ENCODE measurements around the gene ERO1B.
A peak's percentile ranks its signal among the peaks of the same experiment; 100 is the strongest.
"Not testable (repeated sequence)": the region's sequence is repeated elsewhere in the genome, so short reads cannot be mapped to it uniquely, and the experiment has no call there.

Gene ERO1B, protein sequence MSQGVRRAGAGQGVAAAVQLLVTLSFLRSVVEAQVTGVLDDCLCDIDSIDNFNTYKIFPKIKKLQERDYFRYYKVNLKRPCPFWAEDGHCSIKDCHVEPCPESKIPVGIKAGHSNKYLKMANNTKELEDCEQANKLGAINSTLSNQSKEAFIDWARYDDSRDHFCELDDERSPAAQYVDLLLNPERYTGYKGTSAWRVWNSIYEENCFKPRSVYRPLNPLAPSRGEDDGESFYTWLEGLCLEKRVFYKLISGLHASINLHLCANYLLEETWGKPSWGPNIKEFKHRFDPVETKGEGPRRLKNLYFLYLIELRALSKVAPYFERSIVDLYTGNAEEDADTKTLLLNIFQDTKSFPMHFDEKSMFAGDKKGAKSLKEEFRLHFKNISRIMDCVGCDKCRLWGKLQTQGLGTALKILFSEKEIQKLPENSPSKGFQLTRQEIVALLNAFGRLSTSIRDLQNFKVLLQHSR

GRCh38 chr1:236281654-236282424, at the start of gene ERO1B:
Gene ERO1B (minus strand): TSS chr1:236281958. CDS start chr1:236281783, 175 bp downstream.
- peak; percentile 89 to 96 (median 93) for DNase-seq (ENCODE audit: low read depth in 4 of 4, low spot score in 1 of 4)

DNA sequence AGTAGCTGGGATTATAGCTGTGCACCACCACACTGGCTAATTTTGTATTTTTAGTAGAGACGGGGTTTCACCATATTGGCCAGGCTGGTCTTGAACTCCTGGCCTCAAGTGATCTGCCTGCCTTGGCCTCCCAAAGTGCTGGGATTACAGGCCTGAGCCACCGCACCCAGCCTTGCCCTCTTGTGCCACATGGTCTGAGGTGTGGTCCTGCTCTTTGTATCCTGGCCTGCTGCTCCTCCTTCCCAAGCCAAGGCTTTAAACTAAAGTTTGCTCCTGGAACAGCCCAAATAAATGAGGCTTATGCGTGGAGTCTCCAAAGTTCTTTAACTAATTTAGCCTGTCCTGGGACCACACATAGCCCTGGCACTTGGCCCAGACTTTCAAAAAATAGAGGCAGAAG, 49.7 kb upstream of the ERO1B start:
- not testable (repeated sequence) for DNase-seq (ENCODE audit: low read depth in 4 of 4, low spot score in 1 of 4)

GRCh38 chr1:236326432-236326831, 44.7 kb upstream of the ERO1B start:
- no peak for DNase-seq (ENCODE audit: low read depth in 4 of 4, low spot score in 1 of 4)

- DNase-seq (ENCODE audit: low read depth in 4 of 4, low spot score in 1 of 4), result no peak
Measured at GRCh38 chr1:236325567-236325966, 43.8 kb upstream of the ERO1B start.

DNA sequence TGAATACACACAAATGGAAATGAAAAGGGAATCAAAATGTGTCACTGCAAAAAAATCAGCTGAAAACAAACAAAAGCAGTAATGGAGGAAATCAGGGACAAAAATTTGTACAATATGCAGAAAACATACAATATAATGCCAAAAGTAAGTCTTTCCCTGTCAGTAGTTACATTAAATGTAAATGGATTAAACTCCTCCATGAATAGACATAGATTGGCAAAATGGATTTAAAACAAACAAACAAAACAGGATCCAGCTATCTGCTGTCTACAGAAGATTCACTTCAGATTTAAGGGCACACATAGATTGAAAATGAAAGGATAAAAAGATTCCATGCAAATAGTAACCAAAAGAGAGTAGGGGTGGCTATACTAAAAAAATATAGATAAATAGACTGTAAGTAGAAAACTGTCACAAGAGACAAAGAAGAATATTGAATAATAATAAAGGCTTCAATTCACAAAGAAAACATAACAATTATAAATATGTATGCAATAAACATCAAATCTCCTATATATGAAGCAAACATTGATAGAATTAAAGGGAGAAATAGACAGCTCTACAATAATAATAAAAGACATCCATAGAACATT, 42.2 kb upstream of the ERO1B start:
- no peak for DNase-seq (ENCODE audit: low read depth in 4 of 4, low spot score in 1 of 4)

DNA sequence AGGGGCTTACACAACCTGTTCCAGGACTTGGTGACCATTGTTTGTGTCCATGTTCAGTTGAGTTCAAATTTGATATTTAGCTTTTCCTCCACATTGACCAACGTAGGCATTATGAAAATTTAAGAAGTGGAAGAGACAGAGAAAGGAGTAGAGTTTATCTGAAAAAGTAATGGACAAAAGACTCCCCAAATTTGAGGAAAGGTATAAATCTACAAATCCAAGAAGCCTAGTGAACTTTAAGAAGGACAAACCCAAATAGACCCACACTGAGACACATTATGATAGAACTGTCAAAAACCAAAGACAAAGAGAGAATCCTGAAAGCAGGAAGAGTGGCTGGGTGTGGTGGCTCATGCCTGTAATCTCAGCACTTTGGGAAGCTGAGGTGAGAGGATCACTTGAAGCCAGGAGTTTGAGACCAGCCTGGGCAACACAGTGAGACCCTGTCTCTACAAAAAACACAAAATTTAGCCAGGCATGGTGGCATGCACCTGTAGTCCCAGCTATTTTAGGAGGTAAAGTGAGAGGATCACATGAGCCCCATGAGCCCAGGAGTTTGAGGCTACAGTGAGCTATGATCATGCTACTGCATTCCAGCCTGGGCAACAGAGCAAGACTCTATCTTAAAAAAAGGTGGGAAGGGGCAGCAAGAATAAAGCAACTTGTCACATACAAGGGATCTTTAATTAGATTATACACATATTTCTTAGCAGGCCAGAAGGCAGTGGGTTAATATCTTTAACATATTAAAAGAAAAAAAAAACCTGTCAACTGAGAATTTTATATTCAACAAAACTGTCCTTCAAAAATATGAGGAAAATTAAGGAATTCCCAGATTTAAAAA, 41.0 kb upstream of the ERO1B start:
- DNase-seq (ENCODE audit: low read depth in 4 of 4, low spot score in 1 of 4), result no peak

DNA sequence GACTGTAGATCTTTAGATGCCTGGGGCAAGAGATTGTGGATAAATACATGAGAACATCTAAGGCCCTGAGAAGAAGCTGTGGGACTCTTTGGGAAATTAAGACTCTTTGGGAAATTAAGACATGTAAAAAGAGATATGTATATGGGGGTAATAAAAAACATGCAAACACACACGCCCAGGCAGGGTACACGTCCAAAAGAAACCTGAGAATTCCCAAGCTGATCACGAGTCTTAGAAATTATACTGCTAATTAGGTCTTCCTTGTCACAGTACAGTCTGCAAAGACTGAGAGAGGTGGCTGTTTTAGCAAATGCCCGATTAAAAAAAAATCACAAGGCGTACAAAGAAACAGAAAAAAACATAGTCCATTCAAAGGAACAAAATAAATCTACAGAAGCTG, 39.3 kb upstream of the ERO1B start:
- DNase-seq (ENCODE audit: low read depth in 4 of 4, low spot score in 1 of 4), result no peak

DNA sequence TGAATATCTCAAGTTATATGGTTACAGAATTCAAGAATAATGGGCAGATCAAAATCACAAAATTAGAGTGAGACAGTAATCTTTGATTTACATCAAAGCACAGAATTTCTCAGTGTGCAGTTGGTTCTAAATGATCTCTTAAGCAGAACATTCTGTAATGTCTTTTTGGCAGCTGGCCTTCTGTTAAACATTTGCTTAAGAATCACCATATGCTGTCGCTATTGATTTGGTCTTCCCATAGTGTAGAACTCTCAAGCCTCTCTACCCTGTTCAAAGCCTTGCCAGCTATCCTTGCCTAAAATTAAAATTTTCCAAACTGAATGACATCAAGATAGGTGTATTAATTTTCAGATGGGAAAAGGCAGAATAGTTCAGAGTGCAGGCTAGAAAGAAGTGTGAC, 38.9 kb upstream of the ERO1B start:
- DNase-seq (ENCODE audit: low read depth in 4 of 4, low spot score in 1 of 4), result no peak

- no peak for DNase-seq (ENCODE audit: low read depth in 4 of 4, low spot score in 1 of 4)
Measured at GRCh38 chr1:236320214-236320613, 38.5 kb upstream of the ERO1B start.

GRCh38 chr1:236316437-236316836, 34.7 kb upstream of the ERO1B start:
- DNase-seq (ENCODE audit: low read depth in 4 of 4, low spot score in 1 of 4), result no peak

GRCh38 chr1:236315518-236315917, 33.8 kb upstream of the ERO1B start:
- no peak for DNase-seq (ENCODE audit: low read depth in 4 of 4, low spot score in 1 of 4)

- no peak for DNase-seq (ENCODE audit: low read depth in 4 of 4, low spot score in 1 of 4)
Measured at GRCh38 chr1:236315092-236315491, 33.3 kb upstream of the ERO1B start.

DNA sequence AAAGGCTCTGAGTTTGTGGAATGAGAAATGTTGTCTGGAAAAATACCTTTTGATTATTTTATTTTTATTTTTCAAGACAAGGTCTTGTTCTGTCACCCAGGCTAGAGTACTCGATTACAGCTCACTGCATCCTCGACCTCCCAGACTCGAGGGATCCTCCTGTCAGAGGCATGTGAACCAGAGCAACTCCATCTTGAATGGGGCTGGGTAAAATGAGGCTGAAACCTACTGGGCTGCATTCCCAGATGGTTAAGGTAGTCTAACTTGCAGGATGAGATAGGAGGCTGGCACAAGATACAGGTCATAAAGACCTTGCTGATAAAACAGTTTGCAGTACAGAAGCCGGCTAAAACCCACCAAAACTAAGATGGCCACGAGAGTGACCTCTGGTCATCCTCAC, 32.3 kb upstream of the ERO1B start:
- DNase-seq (ENCODE audit: low read depth in 4 of 4, low spot score in 1 of 4), result not testable (repeated sequence)

GRCh38 chr1:236313427-236313826, 31.7 kb upstream of the ERO1B start:
- DNase-seq (ENCODE audit: low read depth in 4 of 4, low spot score in 1 of 4), result no peak

GRCh38 chr1:236311040-236311439, 29.3 kb upstream of the ERO1B start:
- no peak for DNase-seq (ENCODE audit: low read depth in 4 of 4, low spot score in 1 of 4)

GRCh38 chr1:236308827-236309226, 27.1 kb upstream of the ERO1B start:
- DNase-seq (ENCODE audit: low read depth in 4 of 4, low spot score in 1 of 4), result no peak

- DNase-seq (ENCODE audit: low read depth in 4 of 4, low spot score in 1 of 4), result no peak
Measured at GRCh38 chr1:236307435-236307834, 25.7 kb upstream of the ERO1B start.

DNA sequence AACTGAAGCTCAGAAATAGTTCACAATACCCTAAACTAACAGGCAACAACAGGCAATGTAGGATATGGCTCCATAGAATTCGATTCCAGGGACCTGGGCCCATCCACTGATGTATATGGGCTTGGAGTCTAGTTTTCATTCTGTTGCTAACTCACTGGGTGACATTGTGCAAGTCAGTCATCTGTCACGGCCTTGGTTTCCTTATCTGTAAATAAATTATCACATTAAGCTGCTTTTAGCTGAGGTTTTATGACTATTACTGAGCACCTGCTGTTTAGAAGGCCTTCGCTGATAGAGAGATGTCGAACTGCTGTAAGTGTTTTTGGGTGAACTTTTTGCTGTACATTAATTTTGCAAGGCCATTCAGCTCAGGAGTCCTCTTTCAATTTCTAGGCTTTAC, 22.9 kb upstream of the ERO1B start:
- no peak for DNase-seq (ENCODE audit: low read depth in 4 of 4, low spot score in 1 of 4)

GRCh38 chr1:236303675-236304074, 21.9 kb upstream of the ERO1B start:
- DNase-seq (ENCODE audit: low read depth in 4 of 4, low spot score in 1 of 4), result no peak

- DNase-seq (ENCODE audit: low read depth in 4 of 4, low spot score in 1 of 4), result no peak
Measured at GRCh38 chr1:236302941-236303340, 21.2 kb upstream of the ERO1B start.

DNA sequence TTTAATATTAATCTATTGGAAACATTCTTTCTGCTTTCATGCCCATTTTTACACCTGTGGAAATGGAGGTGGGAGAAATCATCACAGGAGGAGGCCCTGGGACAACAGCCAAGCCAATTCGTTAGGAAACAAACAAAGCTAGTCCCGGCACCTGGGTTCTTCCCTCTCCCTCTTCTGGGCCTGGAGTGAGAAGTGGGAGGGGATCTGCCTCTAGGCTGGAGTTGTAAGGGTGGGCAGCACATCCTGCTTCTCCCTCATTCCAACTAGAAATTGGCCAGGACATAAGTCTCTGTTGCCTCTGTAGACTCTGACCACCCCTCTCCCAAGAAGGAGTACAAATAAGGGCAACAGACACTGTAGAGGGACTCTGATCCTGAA, 20.2 kb upstream of the ERO1B start:
- no peak for DNase-seq (ENCODE audit: low read depth in 4 of 4, low spot score in 1 of 4)
